Limb (tissue), 2 donors: ENCODE results near the gene RBM12.
"Not testable (repeated sequence)": the region's sequence is repeated elsewhere in the genome, so short reads cannot be mapped to it uniquely, and the experiment has no call there.

Experiments used
- DNase-seq, 2 donors: peaks; one replicate each; pipeline ENCODE4 v3.0.0-alpha.2; 2016; ENCODE audit errors: extremely low spot score in 2 of 2

RBM12 gene

GRCh38 chr20:35699127-35699956 lies 34.6 kb upstream of the RBM12 start, which contains the start of the genes NFS1 and ROMO1:
TSS of gene NFS1 (minus strand) at chr20:35699352. CDS start at chr20:35699288, 64 bp downstream.
TSS of gene ROMO1 (plus strand) at chr20:35699405. CDS start at chr20:35699633, 228 bp downstream.
- DNase-seq = peak; percentile 88 to 94

DNA sequence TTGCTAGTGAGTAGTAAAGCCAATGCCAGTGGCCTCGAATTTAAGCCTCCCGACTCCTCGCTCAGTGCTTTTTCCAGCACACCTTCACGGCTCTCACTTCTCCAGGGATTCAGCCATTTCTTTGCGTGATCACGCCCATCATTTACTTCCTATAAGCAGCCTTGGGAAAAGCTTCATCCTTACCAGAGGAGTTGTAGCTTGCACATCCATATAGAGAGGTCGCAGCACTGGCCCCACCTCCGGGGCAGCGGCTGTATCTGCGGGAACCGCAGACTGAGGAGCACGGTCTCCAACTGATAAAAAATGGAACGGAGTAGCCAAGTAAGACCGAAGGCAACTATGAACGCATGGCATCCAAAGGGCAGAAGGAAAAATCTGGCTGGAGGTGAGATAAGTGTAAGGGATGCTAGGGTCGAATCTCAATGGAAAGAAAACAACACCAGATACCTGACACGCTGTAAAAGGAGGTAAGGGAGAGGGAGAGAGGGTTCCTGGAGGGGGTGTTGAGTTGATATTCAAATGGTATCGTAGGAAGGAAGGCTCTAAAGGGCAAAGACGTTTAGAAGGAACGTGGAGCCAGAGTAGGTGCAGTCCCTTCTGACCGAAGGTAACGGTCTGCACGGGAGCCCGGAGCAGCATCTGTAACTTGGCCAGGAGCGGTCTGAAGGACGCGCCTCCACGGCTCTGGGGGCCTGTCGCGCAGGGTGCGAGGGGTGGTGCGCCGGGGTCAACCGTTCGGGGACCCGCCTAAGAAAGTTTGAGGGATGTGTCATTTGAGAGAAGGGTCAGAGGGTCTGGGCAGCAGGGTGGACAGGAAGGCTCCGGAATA lies 33.8 kb upstream of the RBM12 start:
- peak in 1 of 2 donors; percentile 41 for DNase-seq

DNA sequence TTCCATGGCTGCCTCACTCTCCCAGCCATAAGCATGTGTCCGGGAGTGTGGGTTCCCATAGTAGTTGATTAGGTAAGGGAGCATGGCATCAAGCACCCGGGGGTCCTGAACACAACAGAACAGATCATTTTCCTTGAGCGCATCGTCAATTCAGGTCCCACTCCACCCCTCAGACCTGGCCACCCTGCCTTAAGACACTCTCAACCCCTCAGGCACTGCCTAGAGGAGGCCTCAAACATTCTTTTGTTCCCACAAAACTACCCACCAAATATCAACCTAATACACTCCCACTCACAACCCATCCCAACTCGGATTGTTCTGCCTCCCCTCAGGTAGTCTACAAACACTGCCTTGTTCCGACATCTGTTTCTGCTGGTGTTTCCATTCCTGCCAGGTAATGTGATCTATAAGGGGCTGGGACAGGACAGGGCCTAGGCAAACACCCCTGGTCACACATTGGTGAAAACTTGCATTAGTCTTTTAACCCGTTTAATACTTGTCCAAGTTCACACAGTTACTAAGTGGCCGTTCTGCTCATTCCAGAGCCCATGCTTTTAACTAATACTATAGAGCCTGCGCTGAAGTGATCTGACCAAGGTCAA lies 33.1 kb upstream of the RBM12 start:
- no peak for DNase-seq

GRCh38 chr20:35695978-35696377 lies 31.3 kb upstream of the RBM12 start:
- DNase-seq = no peak

GRCh38 chr20:35695245-35695749 lies 30.6 kb upstream of the RBM12 start:
- no peak for DNase-seq

- DNase-seq = no peak
These were observed 25.6 kb upstream of the RBM12 start for GRCh38 chr20:35690265-35690664.

DNA sequence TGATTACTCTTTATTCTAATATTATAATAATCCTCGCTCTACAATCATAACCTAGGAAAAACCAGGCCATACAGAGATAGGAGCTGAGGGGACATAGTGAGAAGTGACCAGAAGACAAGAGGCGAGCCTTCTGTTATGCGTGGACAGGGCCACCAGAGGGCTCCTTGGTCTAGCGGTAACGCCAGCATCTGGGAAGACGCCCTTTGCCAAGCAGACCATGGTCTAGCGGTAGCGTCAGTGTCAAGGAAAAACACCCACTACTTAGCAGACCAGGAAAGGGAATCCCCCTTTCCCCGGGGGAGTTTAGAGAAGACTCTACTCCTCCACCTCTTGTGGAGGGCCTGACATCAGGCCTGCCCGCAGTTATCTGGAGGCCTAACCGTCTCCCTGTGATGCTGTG lies 22.2 kb upstream of the RBM12 start:
- not testable (repeated sequence) for DNase-seq

DNA sequence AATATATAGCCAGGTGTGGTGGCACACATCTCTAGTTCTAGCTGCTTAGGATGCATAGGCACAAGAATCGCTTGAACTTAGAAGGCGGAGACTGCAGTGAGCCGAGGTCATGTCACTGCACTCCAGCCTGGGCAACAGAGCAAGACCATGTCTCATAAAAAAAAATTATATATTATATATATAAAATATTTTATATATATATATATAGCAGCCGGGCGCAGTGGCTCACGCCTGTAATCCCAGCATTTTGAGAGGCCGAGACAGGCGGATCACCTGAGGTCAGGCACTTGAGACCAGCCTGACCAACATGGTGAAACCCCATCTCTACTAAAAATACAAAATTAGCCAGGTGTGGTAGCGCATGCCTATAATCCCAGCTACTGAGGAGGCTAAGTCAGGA lies 20.7 kb upstream of the RBM12 start:
- not testable (repeated sequence) for DNase-seq

DNA sequence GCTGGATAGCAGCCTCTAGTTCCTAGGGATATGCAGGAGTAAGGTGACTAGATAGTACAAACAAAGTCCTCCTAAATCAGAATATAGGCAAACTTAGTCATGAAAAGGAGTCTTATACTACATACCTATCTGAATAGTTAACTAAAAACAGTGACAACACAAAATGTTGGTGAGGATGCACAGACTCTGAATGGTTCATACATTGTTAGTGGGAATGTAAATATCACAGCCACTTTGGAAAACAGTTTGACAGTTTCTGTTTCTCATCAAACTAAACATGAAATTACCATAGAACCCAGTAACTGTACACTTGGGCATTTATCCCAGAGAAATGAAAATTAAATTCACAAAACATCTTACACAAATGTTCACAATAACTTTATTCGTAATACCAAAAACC lies 17.3 kb upstream of the RBM12 start:
- no peak for DNase-seq

- DNase-seq = no peak
These were observed 15.9 kb upstream of the RBM12 start for GRCh38 chr20:35680452-35681183.

- no peak for DNase-seq
These were observed 10.2 kb upstream of the RBM12 start for GRCh38 chr20:35674921-35675320.

DNA sequence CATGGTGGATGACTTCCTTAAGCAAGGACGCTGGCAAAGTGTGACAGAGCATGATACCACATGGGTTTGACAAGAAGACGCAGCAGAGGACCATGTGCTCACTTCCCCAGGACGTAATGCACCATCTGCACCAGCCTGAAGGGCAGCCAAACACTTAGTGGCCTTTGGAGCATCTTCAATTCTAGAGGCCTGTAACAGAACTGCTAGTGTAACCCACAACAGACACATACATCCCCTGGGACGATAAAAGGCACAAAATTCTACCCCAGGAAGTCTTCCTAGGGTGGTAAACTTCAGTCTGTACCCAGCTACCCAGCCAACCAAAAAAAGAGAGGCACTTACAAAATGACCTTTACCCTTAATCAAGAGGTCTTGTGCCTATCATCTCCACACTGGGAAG lies 9.2 kb upstream of the RBM12 start:
- DNase-seq = no peak

DNA sequence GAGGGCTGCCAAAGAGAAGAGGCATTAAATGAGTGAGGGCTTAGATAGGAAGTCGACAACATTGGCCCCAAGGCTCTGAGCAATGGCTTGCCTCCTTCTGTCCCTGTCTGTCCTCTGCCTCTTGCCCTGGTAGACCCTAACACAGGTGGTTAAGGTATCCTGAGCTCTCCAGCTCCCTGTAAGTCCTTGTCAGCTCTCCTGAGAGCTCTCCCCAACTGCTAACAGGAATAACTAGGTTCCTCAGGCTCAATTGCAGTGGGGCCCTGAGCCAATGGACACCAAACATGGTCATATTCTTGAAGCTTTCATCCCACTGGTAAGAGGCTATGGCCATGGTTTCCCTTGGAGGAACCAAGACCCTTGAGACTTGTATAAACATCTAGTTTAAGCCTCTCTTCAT lies 5.0 kb upstream of the RBM12 start:
- DNase-seq = no peak

GRCh38 chr20:35669221-35669620 lies 4.5 kb upstream of the RBM12 start:
- DNase-seq = no peak

GRCh38 chr20:35665949-35666288 lies 1.2 kb upstream of the RBM12 start:
- no peak for DNase-seq

- peak; percentile 14 to 73 for DNase-seq
These were observed 909 bp downstream of the RBM12 start for GRCh38 chr20:35663516-35664465.

DNA sequence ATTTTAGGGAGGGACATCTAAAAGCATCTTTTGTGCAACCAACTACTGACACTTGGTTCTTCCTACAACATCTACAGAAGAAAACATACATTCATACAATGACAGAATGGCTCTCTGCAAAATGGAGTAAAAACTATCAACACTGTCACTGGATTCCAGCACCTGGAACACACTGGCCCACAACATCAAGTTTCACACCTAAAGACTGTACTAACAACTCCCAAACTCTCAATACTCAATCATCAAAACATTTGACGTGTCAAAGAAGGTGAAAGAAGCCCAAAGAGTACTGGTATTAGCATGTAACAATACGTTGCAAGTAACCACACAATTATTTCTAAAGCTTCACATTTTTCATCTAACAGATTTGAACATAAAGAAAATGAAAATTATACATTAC lies 2.1 kb downstream of the RBM12 start:
- no peak for DNase-seq

GRCh38 chr20:35661908-35662307 lies 2.8 kb downstream of the RBM12 start:
- DNase-seq = no peak

DNA sequence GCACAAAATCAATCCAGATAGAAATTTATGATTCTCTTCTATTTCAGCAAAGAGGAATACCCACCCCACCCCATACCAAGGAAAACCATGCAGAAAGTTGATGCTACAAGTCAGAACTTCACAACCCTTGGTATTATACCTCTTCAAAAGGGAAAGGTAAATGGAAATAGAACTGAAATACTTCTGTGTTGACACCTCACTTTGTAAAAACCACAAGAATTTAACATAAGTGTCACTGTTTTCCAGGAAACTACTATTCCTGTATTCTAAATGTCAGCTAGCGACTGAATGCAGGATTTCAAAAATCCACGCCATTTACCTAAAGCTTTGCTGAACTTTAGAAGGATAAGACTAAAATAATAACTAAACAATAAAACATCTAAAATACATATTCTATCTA lies 3.6 kb downstream of the RBM12 start:
- DNase-seq = no peak
